ENCODE measurements around the gene FYCO1.

DNA sequence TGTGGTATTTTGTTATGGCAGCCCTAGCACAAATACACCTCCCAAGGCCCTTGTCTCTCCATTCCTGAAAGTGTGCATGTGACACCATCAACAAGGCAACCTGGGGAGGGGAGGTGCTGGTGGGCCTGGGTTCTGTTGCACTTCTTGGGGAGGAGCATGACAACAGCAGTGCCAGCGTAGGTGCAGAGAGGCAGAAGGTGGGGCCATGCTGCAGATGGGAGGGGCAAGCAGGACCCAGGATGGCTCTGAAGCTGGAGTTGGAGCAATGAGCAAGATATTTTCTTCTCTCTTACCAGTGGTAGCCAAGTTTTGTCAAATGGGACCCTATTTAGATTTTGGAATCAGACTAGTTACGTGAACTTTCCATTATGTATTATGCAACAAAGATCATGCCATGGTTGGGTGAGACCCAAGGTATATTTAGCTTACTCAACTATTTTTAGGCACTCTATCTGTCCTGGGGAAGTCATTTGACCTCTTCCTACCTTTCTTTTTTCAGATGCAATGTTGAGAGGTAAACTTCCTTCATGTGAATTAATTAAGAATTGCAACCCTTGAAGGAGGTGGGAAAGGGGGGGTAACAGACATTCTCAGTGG is 3.4 kb downstream of the FYCO1 start:
- TF ChIP-seq, protein P1, sequence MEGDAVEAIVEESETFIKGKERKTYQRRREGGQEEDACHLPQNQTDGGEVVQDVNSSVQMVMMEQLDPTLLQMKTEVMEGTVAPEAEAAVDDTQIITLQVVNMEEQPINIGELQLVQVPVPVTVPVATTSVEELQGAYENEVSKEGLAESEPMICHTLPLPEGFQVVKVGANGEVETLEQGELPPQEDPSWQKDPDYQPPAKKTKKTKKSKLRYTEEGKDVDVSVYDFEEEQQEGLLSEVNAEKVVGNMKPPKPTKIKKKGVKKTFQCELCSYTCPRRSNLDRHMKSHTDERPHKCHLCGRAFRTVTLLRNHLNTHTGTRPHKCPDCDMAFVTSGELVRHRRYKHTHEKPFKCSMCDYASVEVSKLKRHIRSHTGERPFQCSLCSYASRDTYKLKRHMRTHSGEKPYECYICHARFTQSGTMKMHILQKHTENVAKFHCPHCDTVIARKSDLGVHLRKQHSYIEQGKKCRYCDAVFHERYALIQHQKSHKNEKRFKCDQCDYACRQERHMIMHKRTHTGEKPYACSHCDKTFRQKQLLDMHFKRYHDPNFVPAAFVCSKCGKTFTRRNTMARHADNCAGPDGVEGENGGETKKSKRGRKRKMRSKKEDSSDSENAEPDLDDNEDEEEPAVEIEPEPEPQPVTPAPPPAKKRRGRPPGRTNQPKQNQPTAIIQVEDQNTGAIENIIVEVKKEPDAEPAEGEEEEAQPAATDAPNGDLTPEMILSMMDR (IDR thresholded peaks at IDR 0.05) = no peak
- no peak for TF ChIP-seq EP300 (IDR thresholded peaks at IDR 0.05)
